ENCODE data around the gene HSPB3. TPM values are rescaled to one million over a fixed set of nuclear protein-coding genes. Genes with fewer than 3 reads are reported as not detected.
"Not testable (repeated sequence)": the region's sequence is repeated elsewhere in the genome, so short reads cannot be mapped to it uniquely, and the experiment has no call there.

The HSPB3 gene
- total RNA-seq, 2 donors from 2014 or later, result 338 to 442 TPM

GRCh38 chr5:54419573-54420423 lies 35.7 kb upstream of the HSPB3 start:
- not testable (repeated sequence) for H3K4me3 ChIP-seq; H3K36me3 ChIP-seq; H3K4me1 ChIP-seq; H3K27me3 ChIP-seq; H3K27ac ChIP-seq; H3K9me3 ChIP-seq; DNase-seq (ENCODE audit: low spot score)
- peak; percentile 64 to 84 for TF ChIP-seq CTCF (IDR thresholded peaks at IDR 0.05)

- H3K4me1 ChIP-seq; H3K36me3 ChIP-seq; H3K9me3 ChIP-seq; H3K27me3 ChIP-seq; H3K27ac ChIP-seq; DNase-seq (ENCODE audit: low spot score); H3K4me3 ChIP-seq: not testable (repeated sequence)
Observed at GRCh38 chr5:54420511-54420910, 35.0 kb upstream of the HSPB3 start.

- Histone ChIP-seq H3K27me3 (no peaks in the 10 kb centered on the region), H3K36me3 (no peaks in the 10 kb centered on the region), H3K27ac (no peak overlapping the region), H3K4me3 (no peak overlapping the region), H3K9me3 (no peaks in the 10 kb centered on the region), H3K4me1 (no peaks in the 10 kb centered on the region)
- TF ChIP-seq CTCF (IDR thresholded peaks at IDR 0.05), result no peak
- no peak for DNase-seq (ENCODE audit: low spot score)
Observed at GRCh38 chr5:54421976-54422375, 33.5 kb upstream of the HSPB3 start.

GRCh38 chr5:54425258-54425657 lies 30.2 kb upstream of the HSPB3 start:
- TF ChIP-seq CTCF (IDR thresholded peaks at IDR 0.05), result no peak
- H3K4me3 ChIP-seq, result no peak overlapping the region
- no peak for DNase-seq (ENCODE audit: low spot score)
- no peaks in the 10 kb centered on the region for H3K36me3 ChIP-seq
- H3K27me3 ChIP-seq, result no peaks in the 10 kb centered on the region
- H3K27ac ChIP-seq, result no peak overlapping the region
- no peaks in the 10 kb centered on the region for H3K9me3 ChIP-seq
- no peaks in the 10 kb centered on the region for H3K4me1 ChIP-seq

GRCh38 chr5:54426209-54426608 lies 29.3 kb upstream of the HSPB3 start:
- H3K9me3 ChIP-seq, result no peaks in the 10 kb centered on the region
- H3K4me1 ChIP-seq, result no peaks in the 10 kb centered on the region
- DNase-seq (ENCODE audit: low spot score), result no peak
- H3K36me3 ChIP-seq, result no peaks in the 10 kb centered on the region
- no peak overlapping the region for H3K4me3 ChIP-seq
- H3K27ac ChIP-seq, result no peak overlapping the region
- TF ChIP-seq CTCF (IDR thresholded peaks at IDR 0.05), result no peak
- no peaks in the 10 kb centered on the region for H3K27me3 ChIP-seq

- not testable (repeated sequence) for H3K4me3 ChIP-seq; H3K9me3 ChIP-seq; H3K4me1 ChIP-seq; H3K27me3 ChIP-seq; DNase-seq (ENCODE audit: low spot score); H3K27ac ChIP-seq; H3K36me3 ChIP-seq
Observed at GRCh38 chr5:54434650-54435049, 20.8 kb upstream of the HSPB3 start.

Data from right atrium auricular region (tissue), 2 donors.